GM18519 (cell line): Measurements from ENCODE around the gene SPECC1.

Experiments
- ATAC-seq: cut with Tn5 transposase; IDR thresholded peaks from one replicate; pipeline ENCODE4 v1.9.1; 2021; ENCODE audit warnings: mild to moderate bottlenecking, moderate library complexity; ENCODE audit not compliant: unreplicated experiment, low FRiP score

SPECC1 gene

DNA sequence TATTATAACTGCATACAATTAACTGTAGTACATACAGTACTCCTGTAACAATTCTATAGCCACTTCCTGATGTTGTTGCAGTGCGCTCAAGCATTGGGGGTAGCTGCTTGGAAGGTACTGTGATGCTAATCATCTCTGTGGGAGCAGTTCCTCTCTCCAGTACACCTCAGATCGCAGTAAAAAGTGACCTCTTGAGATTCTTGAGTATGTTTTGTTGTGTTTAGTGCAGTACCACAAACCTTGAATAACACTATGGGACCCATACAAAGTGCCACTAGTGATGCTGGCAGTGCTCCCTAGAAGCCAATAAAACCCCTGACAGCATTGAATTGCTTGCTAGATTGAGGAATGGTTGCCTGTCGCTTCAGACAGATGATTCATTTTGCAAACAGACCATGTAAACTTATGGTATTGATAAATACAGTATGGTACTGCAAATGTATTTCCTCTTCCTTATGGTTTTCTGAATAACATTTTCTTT is 193.0 kb downstream of the SPECC1 start:
- ATAC-seq = no peak

DNA sequence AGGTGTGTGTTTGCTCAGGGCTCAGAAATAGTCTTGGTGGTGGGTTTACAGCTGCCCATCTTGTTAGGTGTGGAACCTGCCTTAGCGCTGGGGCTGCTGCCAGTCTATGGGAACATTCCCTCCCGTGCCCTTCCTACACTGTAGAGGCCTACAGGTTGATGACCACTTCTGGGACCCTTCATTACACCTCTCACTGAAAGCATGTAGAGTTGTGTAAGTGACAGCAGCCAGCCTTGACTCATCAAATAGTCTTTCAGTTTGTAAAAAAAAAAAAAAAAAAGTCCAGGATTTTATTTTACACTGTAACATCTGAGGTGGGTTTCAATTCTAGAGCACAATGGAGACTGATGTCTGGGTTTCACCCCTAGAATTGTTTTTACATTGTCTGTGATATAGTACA is 193.9 kb downstream of the SPECC1 start:
- ATAC-seq = no peak

DNA sequence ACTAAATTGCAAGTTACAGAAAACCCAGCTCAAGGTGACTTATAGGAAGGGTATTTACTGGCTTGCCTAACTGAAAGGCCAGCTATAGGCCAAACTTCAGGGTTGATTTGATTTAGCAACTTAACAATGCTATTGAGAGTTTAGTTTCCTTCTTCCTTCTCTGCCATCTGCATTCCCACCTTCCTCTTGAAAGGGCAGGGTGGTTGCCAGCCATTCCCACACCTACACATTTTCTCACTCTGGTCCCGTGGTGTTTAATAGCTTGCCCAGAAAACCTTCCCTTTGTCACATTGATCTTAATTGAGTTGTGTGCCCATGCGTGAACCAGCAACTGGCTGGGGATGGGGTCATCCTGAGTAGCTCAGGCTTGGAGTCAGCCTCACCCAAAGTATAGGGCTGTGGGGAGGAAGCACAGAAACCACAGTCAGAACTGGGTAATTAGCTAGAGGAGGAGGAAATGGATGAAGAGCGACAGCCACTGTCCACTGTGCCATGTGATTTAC is 194.7 kb downstream of the SPECC1 start:
- no peak for ATAC-seq

DNA sequence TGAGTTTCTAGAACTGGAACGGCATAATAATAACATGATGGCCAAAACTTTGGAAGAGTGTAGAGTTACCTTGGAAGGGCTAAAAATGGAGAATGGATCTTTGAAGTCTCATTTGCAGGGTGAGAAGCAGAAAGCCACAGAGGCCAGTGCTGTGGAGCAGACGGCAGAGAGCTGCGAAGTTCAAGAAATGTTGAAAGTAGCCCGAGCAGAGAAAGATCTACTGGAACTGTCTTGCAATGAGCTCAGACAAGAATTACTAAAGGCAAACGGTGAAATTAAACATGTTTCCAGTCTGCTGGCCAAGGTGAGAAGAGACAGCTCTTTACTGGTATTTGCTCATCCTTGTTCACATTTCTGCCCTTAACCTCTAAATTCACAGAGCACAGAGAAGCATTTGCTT is 196.4 kb downstream of the SPECC1 start:
- ATAC-seq = no peak

DNA sequence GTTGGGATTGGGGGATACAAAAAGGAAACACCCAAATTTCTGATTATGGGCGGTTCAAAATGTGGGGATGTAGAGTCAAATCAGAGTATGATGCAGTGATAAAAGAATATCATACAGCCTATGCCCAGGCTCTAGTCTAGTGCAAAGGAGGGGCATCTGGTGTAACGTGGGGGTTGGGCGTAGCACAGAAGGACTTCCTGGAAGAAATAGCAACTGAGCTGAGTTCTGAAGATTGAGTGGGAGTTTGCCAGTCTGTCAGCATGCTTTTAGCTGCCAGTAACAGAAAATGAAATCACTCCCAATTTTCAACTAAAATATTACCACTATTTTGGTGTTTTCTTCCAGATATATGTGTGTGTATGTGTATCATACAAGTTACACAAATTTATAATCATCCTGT is 196.9 kb downstream of the SPECC1 start:
- ATAC-seq = no peak

DNA sequence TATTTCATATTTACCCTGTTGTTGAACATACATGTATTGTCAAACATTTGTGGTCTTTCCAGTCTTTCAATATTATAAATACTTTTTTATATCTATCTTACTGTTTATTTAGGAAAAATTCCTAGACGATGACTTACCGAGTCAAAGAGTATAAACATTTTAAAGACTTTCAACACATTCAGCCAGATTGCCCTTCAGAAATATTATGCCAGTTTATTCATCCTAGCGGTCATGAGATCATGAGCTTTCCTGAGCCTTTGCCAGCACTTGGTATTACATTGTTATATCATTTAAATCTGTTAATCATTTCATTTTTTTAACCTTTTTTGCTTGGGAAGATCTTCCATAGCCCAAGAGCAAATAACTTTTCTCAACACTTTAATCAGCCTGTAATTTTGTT is 197.4 kb downstream of the SPECC1 start:
- ATAC-seq = no peak

DNA sequence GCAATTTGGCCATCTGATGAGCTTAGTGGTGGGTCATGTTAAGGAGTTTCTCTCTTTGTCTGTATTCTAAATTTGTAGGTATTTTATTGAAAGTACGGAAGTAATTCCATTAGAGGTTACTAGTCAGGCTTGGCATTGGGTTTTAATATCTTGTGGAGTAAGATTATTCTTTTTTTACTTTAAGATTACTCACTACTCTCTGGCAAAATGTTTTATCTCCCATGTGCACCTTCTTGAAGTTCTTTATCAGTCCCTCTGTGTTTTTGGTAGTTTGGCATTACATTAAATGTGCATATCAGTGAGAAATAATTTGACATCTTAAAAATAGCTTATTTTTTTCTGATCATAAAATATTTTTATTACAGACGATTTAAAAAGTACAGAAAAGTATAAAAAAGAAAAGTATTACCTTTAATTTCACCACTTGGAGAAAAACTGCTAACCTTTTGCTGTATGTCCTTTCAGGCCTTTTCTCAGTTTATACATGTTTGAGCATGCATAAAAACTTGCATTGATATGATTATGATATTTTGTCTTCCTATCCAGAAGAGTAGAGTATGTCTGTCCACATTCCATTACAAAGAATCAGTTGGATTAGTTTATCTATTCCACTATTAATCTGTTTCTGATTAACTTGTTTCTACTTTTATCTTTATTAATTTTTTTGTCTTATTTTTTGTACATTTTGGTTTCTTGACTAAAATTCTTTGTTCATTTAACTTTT is 198.3 kb downstream of the SPECC1 start:
- no peak for ATAC-seq

DNA sequence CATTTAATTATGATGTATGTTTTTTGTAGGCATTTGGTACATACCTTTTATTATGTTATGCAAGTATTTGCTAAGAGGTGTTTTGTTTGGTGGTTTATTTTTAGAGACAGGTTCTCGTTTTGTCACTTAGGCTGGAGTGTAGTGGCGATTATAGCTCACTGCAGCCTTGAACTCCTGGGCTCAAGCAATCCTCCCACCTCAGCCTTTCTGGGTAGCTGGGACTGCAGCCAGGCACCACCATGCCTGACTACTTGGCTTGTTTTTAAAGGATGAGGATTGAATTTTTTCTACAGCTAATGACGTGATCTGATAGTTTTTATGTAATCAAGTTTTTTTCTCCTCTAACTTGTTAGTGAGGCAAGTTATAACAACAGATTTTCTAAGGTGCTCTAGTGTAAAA is 199.6 kb downstream of the SPECC1 start:
- no peak for ATAC-seq

DNA sequence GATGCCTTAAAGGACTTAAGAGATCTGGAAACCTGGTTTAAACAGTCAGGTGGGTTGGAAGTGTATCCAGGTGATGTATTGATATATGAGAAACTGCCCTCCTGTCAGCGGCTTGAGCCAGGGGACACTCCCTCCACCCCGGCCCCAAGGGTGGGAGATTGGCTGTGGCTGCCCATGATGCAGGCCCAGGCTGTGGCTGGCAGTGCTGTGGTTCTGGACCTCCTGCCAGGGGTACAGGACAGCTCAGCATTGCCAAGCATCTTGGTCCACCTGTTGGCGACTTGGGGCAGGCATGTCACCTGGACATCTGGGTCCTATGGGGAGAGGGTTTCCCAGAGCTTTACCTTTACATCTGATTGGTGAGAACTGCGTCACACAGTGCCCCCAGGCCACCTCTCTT is 201.0 kb downstream of the SPECC1 start:
- ATAC-seq = no peak

DNA sequence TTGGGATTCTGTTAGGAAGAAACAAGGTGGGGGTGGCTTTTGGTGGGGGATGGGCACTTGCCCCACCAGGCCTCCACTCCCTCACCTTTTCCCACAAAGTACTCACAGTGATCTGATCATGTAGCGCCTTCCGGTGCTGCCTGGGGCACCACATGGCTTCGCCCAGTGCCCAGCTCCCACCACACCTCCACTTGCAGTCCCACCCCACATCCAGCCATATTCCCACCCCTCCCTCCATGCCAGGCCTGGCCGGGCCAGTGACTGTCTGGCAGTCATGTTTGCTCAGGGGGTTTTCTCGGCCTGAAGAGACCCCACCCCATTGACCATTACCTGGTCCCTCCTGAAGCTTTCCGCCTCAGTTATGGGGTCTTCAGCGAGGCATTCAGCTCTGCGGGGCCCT is 201.5 kb downstream of the SPECC1 start:
- no peak for ATAC-seq

DNA sequence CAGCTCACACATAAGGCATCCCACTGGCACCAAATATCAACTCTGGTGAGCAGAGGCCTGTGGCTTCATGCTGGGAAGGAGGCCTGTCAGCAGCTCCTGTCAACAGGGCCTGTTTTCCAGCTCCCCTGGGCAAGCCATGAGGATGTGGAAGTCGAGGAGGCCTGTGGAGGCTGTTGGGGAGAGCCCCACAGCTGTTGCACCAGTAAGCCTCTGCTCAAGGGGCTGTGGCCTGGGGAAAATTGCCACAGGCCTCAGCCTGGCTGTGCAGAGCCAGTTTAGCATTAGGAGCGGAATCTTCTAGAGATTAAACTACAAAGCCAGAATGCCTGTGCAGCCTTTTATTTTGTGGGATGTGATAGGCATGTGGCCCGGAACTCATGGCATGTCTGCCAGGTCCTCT is 202.1 kb downstream of the SPECC1 start:
- ATAC-seq = no peak

DNA sequence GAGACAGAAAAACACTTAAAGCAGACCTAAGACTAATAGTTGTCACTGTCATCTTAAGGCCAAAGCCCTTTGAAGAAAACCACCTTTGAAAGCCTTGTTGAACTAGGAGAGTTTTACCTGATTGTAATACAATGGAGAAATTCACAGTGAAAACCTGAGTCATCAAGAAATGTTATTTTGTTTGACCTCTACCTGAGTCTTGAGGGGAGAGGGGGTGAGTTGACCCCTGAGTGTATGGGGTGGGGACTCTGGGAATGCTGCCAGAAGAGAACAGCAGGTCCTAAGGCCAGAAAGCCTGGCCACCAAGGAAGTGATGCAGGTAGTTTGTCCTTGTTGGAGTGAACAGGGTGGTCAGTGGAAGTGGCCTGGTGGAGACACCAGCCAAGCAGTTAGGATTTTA is 204.3 kb downstream of the SPECC1 start:
- no peak for ATAC-seq

DNA sequence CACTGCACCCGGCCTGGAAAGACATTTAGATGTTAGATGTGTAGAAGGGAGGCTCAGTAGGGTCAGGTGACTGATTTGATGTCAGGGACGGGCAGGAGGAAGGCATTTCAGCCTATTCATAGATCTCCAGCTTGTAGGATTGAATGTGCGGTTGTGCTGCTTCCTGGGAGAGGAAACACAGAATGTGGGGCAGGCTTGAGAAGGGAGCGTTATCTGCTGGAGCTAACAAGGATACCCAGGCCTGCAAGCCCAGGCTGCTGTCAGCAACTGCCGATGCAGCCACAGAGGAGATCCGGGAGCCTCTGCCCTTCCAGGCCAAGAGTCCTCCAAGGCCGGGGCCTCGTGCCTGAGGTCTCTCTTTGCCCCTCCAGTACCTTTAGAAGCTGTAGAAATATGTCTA is 205.6 kb downstream of the SPECC1 start:
- no peak for ATAC-seq

DNA sequence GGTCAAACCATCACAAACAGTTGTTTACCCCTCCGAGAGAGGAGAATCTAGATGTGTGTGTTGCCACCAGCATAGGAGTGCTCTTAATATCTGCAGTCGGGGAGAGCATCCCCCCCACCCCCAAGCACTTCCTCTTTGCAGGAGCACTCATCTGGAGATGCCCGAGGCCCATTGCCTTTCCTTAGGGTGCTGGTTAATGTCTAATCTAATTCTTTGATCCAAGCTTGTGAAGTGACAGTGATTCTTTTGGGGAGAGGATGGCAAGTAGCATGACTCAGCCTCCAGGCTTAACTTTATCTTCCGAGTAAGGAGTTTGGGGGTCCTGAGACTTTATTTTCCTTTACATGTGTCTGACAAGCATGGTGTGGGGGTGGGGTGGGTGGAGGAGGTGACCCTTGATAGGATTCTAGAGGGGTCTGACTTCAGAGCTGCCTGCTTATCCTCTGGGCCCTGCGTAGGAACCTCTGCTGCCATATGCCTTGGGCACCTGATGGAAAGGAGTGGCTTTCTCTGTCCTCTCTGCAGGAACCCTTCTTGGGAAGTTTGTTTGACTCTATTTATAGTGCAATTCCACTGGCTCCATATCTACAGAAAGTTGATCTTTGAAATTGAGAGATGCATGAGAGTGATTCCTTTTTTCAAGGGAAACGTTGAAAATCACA is 207.1 kb downstream of the SPECC1 start:
- no peak for ATAC-seq

DNA sequence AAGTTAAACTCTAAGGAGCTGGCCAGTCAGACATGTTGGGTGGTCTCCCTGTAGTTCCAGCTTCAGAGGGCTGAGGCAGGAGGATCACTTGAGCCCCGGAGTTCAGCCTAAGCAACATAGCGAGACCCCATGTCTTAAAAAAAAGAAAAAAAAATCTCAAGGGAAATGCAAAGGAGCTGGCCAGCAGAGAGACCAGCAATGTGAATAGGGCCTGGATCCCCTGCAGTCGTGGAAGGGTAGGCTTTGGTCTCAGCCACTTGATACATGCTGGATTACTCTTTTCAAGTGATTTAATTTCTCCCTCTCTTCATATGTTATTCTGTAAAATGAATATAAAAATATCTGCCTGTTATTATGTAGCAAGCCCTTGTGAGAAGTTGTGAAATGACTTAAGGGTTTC is 207.7 kb downstream of the SPECC1 start:
- ATAC-seq = no peak

DNA sequence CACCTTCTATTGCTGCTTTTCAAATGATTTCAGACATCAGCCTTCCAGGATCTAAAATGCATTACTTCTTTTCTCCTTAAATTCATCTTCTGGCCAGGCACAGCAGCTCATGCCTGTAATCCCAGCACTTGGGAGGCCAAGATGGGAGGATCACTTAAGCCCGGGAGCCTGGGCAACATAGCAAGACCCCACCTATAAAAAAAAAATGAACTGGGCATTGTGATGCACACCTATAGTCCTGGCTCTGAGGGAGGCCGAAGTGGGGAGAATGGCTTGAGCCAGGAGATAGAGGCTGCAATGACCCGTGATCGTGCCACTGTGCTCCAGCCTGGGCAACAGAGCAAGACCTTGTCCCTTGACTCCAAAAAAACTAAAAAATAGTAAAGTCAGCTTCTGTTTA is 208.5 kb downstream of the SPECC1 start:
- ATAC-seq = no peak

DNA sequence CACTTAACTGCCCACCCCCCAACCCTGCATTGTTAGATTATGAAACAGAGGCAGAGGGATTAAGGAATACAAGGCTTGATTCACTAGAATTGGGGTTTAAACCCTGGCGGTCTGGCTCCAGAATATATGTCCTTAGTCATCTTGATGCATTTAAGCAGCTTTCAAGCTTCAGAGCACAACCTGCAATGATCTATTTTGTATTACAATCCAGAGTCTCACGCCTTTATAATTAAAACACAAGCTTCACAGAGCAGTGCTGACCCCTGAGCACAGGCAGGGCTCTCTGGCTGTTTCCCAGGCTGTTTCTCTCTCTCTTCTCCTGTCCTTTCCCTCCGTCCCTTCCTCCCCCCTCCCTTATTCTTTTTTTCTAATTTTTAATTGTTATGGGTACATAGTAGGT is 209.1 kb downstream of the SPECC1 start:
- ATAC-seq = no peak

DNA sequence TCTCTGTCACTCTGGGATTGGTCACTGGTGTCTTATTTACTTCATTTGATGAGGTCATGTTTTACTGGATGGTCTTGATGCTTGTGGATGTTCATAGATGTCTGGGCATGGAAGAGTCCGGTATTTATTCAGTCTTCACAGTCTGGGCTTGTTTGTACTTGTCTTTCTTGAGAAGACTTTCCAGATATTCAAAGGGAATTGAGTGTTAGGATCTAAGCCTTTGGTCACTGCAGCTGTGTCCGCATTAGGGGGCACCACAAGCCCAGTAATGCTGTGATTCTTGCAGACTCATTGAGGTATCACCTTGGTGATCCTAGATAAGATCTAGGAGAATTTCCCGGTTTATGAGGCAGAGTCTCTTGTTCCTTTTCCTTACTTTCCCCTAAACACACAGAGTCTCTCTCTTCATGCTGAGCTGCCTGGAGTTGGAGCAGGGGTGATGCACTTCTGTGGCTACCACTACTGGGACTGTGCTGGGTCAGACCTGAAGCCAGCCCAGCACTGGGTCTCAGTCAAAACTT is 214.7 kb downstream of the SPECC1 start:
- no peak for ATAC-seq

DNA sequence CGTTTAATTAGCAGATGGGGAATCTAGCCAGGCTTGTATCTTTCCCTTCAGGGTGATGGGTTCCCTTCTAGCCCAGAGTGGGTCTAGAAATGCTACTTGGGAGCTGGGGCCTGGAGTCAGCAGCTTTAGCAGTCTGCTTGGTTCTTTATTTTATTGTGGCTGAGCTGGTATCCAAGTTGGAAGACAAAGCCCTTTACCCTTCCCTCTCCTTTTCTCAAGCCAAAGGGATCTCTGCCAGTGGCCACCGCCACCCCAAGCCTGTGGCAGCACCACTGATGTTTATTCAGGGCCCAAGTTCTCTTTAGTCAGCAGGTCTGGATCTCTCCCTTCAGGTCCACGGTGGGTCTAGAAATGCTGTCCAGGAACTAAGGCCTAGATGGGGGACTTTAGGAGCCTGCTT is 215.2 kb downstream of the SPECC1 start:
- ATAC-seq = no peak

DNA sequence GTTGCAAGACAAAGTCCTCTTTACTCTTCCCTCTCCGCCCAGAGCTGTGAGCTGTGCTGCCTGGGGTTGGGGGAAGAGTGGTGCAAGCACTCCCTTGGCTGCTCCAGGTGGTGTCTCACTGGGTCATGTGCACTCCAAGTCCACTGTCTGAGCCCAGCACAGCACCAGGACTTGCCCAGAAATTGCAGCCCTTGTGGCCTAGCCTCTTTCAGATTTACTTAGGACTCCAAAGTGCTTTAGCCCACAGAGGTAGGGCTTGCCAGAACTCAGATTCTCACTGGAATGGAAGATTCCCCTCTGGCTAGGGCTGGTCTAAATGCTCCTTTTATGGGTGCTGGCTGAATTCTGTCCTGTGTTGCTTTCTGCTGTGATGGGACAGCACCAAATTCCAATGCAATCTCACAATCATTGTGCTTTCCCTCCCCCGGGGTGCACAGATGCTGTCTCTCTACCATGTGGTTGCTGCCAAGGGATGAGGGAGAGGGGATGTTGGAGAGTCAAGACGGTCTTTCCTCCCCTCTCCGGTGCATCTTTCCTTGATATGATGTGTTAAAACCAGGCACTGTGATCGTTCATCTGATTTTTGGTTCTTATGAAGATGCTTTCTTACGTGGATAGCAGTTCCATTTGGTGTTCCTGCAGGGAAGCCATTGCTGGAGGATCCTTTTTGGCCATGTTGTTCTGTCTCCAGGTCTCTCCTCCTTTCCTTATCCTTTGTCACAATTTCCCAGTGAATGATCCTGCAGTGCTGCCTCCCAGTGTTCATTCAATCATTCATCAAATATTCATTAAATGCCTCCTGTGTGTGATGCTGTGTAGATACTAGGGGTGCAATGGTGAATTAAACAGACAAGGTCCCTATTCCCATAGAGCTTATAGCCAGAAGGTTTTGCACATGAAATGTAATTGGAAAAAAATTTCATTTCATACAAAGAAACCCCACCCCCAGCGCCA is 216.3 kb downstream of the SPECC1 start:
- no peak for ATAC-seq
